HepG2 (cell line): ENCODE results near the gene ZNF749. TPM values are rescaled to one million over a fixed set of nuclear protein-coding genes. Genes with fewer than 3 reads are reported as not detected.

Source experiments
- CHD2 ChIP-seq: IDR thresholded peaks from 2 replicates; pipeline ENCODE4 v1.6.1; 2011; ENCODE audit warnings: low read depth, low read length, improper control_type of control experiment
- GRHL1 ChIP-seq: sonication (generic); formaldehyde crosslinking; conservative IDR thresholded peaks from 2 replicates; pipeline ENCODE4 v1.8.0; 2022; ENCODE audit warnings: missing genetic modification reagents
- GTF2F1 ChIP-seq: fragments of 150-350 bp; IDR thresholded peaks from 2 replicates; pipeline ENCODE4 v1.6.1; 2014; ENCODE audit warnings: low read length
- KMT2A ChIP-seq: sonication (generic); formaldehyde crosslinking; IDR thresholded peaks from 2 replicates; pipeline ENCODE4 v1.4.0; 2020; ENCODE audit warnings: missing genetic modification reagents
- MLX ChIP-seq: IDR thresholded peaks from 2 replicates; pipeline ENCODE4 v1.6.1; 2016
- PAXIP1 ChIP-seq: sonication (generic); formaldehyde crosslinking; conservative IDR thresholded peaks from 2 replicates; pipeline ENCODE4 v1.4.0; 2020; ENCODE audit warnings: mild to moderate bottlenecking, missing genetic modification reagents, moderate library complexity
- PCBP1 ChIP-seq: fragments of 200-400 bp; formaldehyde crosslinking; IDR thresholded peaks from 2 replicates; pipeline ENCODE4 v1.6.1; 2017; ENCODE audit warnings: mild to moderate bottlenecking, low read depth, low read length, borderline replicate concordance
- REPIN1 ChIP-seq: sonication (generic); formaldehyde crosslinking; IDR thresholded peaks from 2 replicates; pipeline ENCODE4 v1.8.0; 2022; ENCODE audit warnings: missing genetic modification reagents, low read depth, mild to moderate bottlenecking, borderline replicate concordance
- SMARCC2 ChIP-seq: fragments of 450-650 bp; IDR thresholded peaks from 2 replicates; pipeline ENCODE4 v1.6.1; 2017; ENCODE audit warnings: antibody characterized with exemption, mild to moderate bottlenecking
- SRF ChIP-seq: IDR thresholded peaks from 2 replicates; pipeline ENCODE4 v1.6.1; 2011; ENCODE audit warnings: mild to moderate bottlenecking, low read depth, low read length, moderate library complexity
- TBL1XR1 ChIP-seq: fragments of 150-350 bp; IDR thresholded peaks from 2 replicates; pipeline ENCODE4 v1.6.1; 2014; ENCODE audit warnings: borderline replicate concordance, low read length; ENCODE audit not compliant: partially characterized antibody
- TOE1 ChIP-seq: sonication (generic); formaldehyde crosslinking; IDR thresholded peaks from 2 replicates; pipeline ENCODE4 v1.4.0; 2020; ENCODE audit warnings: mild to moderate bottlenecking, missing genetic modification reagents
- ZBTB3 ChIP-seq: sonication (generic); formaldehyde crosslinking; IDR thresholded peaks from 2 replicates; pipeline ENCODE4 v1.4.0; 2020; ENCODE audit warnings: low read depth, mild to moderate bottlenecking, moderate library complexity, missing genetic modification reagents, borderline replicate concordance
- ZBTB7A ChIP-seq: sonication (generic); formaldehyde crosslinking; IDR thresholded peaks from 2 replicates; pipeline ENCODE4 v1.8.0; 2022; ENCODE audit warnings: mild to moderate bottlenecking, missing genetic modification reagents
- ZC3H4 ChIP-seq: sonication (generic); formaldehyde crosslinking; IDR thresholded peaks from 2 replicates; pipeline ENCODE4 v1.4.0; 2020; ENCODE audit warnings: missing genetic modification reagents, borderline replicate concordance
- ZNF101 ChIP-seq: sonication (generic); formaldehyde crosslinking; IDR thresholded peaks from 2 replicates; pipeline ENCODE4 v1.4.0; 2020; ENCODE audit warnings: mild to moderate bottlenecking, low read depth, missing genetic modification reagents, borderline replicate concordance
- ZNF225 ChIP-seq: sonication (generic); formaldehyde crosslinking; IDR thresholded peaks from 2 replicates; pipeline ENCODE4 v1.4.0; 2020; ENCODE audit warnings: mild to moderate bottlenecking, missing genetic modification reagents
- ZNF335 ChIP-seq: sonication (generic); formaldehyde crosslinking; IDR thresholded peaks from 2 replicates; pipeline ENCODE4 v1.4.0; 2020; ENCODE audit warnings: missing genetic modification reagents
- ZNF567 ChIP-seq: sonication (generic); formaldehyde crosslinking; IDR thresholded peaks from 2 replicates; pipeline ENCODE4 v1.8.1; 2023; ENCODE audit warnings: mild to moderate bottlenecking, missing genetic modification reagents, borderline replicate concordance
- ZNF710 ChIP-seq: sonication (generic); formaldehyde crosslinking; IDR thresholded peaks from 2 replicates; pipeline ENCODE4 v1.5.0; 2020; ENCODE audit warnings: mild to moderate bottlenecking, missing genetic modification reagents, borderline replicate concordance
- ZSCAN25 ChIP-seq: sonication (generic); formaldehyde crosslinking; IDR thresholded peaks from 2 replicates; pipeline ENCODE4 v1.8.0; 2022; ENCODE audit warnings: mild to moderate bottlenecking, missing genetic modification reagents
- polyA plus RNA-seq, 8 experiments: library from polyadenylated mRNA; depleted of rRNA in 3 of 8; stranded (reverse) in 7 of 8; unstranded in 1 of 8; fragments of >200 nt; fragmentation: Illumina TruSeq in 4 of 8; extraction: Trizol in 4 of 8; gene quantifications; 2 replicates each; pipeline versions ENCODE4 v1.2.1 to v1.2.3, GENCODE V29; 2011 to 2016; ENCODE audit warnings: low read depth in 4 of 8, missing spikeins in 1 of 8, mixed read lengths in 1 of 8; ENCODE audit not compliant: insufficient read depth in 1 of 8
- total RNA-seq, 5 experiments: library from RNA; depleted of rRNA; stranded (reverse); fragments of >200 nt; fragmentation: Illumina TruSeq; extraction: Trizol; gene quantifications; 2 replicates each; pipeline ENCODE4 v1.2.3, GENCODE V29; 2016; ENCODE audit warnings: low read depth in 1 of 5

Gene ZNF749
- total and polyA plus RNA-seq, 2 of the 13 experiments (the other 11 are each of a cell fraction or from before 2014, with no cell fraction given), result 18.9 to 21.0 TPM

GRCh38 chr19:57435062-57435978 lies at the start of gene ZNF749 (continued):
- TF ChIP-seq TBL1XR1 (no peak), ZSCAN25 (no peak), TOE1 (CRISPR knock-in tag) (0 out of 2 replicates have a peak, but pooled peaks have one; percentile 35), ZNF101 (CRISPR knock-in tag) (no peak), PCBP1 (no peak), ZNF225 (CRISPR knock-in tag) (0 out of 2 replicates have a peak, but pooled peaks have one; percentile 16), ZNF335 (CRISPR knock-in tag) (peak; percentile 64; the same call in 1 of the 2 replicates), KMT2A (CRISPR knock-in tag) (peak; percentile 75; the same call in 1 of the 2 replicates), PAXIP1 (CRISPR knock-in tag) (0 out of 2 replicates have a peak, but pooled peaks have one; percentile 27), ZBTB7A (CRISPR knock-in tag) (peak; percentile 9; the same call in 1 of the 2 replicates), SMARCC2 (no peak), ZNF710 (0 out of 2 replicates have a peak, but pooled peaks have one; percentile 53), GRHL1 (CRISPR knock-in tag) (no peak), GTF2F1 (no peak), ZBTB3 (CRISPR knock-in tag) (no peak), MLX (CRISPR knock-in tag) (0 out of 2 replicates have a peak, but pooled peaks have one; percentile 51), REPIN1 (CRISPR knock-in tag) (peak; percentile 14; the same call in 1 of the 2 replicates), SRF (0 out of 2 replicates have a peak, but pooled peaks have one; percentile 22), CHD2 (peak; percentile 47), ZC3H4 (CRISPR knock-in tag) (no peak), ZNF567 (CRISPR knock-in tag) (no peak; the same call in 1 of the 2 replicates)
